Measurements from ENCODE around the gene NIPA2. TPM values are rescaled to one million over a fixed set of nuclear protein-coding genes. Genes with fewer than 3 reads are reported as not detected.

The NIPA2 gene
- total RNA-seq, 1 experiment from 2014 or later = 77.9 TPM

GRCh38 chr15:22863356-22863755, 24.9 kb downstream of the NIPA2 start:
- H3K9me3 ChIP-seq (ENCODE audit: control insufficient read depth, low read depth, low read length) = no peaks in the 10 kb centered on the region
- TF ChIP-seq CTCF (conservative IDR thresholded peaks at IDR 0.05) = no peak
- no CpG with 5 or more reads among the region's 3 CpGs for WGBS (ENCODE audit: extremely low coverage, insufficient read length, low lambda C conversion rate)
- no peak overlapping the region for H4K91ac ChIP-seq (ENCODE audit: insufficient read length, low read depth, low read length)
- no peak overlapping the region for H3K56ac ChIP-seq (ENCODE audit: insufficient read length, low read depth, low read length)
- no peak overlapping the region for H4K5ac ChIP-seq (ENCODE audit: insufficient read length, low read depth, low read length)
- H3K23me2 ChIP-seq (ENCODE audit: insufficient read length, low read depth, low read length, poor library complexity, severe bottlenecking) = no peaks in the 10 kb centered on the region
- no peak overlapping the region for H2BK20ac ChIP-seq (ENCODE audit: low read depth, low read length, poor library complexity, severe bottlenecking)
- H3K4me1 Mint-ChIP-seq = peaks cover 9 to 14% of the 10 kb centered on the region in 2 experiments; a peak in 2 of 4 replicates
- H3K14ac ChIP-seq (ENCODE audit: insufficient read depth, low read length) = no peak overlapping the region
- H2AFZ ChIP-seq (ENCODE audit: low read length) = no peak overlapping the region
- no peak overlapping the region for H4K8ac ChIP-seq (replicated peaks; ENCODE audit: insufficient read length, low read depth, low read length)
- H3K79me2 ChIP-seq (ENCODE audit: insufficient read depth, low read length) = peaks cover 2% of the 10 kb centered on the region; the same call in 1 of the 2 replicates
- no peak overlapping the region for H2BK12ac ChIP-seq (ENCODE audit: insufficient read length, low read depth, low read length)
- no peaks in the 10 kb centered on the region; the same call in 1 of the 2 replicates for H3K4me1 ChIP-seq (ENCODE audit: insufficient read depth, low read length)
- no peak overlapping the region for H2BK15ac ChIP-seq (ENCODE audit: low read depth, low read length)
- H3K9me3 Mint-ChIP-seq = no peaks in the 10 kb centered on the region
- H2BK5ac ChIP-seq (ENCODE audit: insufficient read length, low read length) = no peak overlapping the region
- H3K36me3 Mint-ChIP-seq (ENCODE audit: insufficient read depth in 1 of 3, low read depth in 3 of 3) = peaks cover 60 to 93% (median 83%) of the 10 kb centered on the region in 3 experiments
- no peaks in the 10 kb centered on the region for H3K27me3 ChIP-seq (ENCODE audit: insufficient read depth, low read length)
- no peak overlapping the region for H2AK5ac ChIP-seq (ENCODE audit: insufficient read length, low read length)
- no peak overlapping the region for H3K27ac ChIP-seq (ENCODE audit: insufficient read length, low read depth, low read length)
- H3K27me3 Mint-ChIP-seq (ENCODE audit: low read depth) = no peaks in the 10 kb centered on the region
- no peak for DNase-seq
- H3K27ac Mint-ChIP-seq = peak overlapping the region; percentile 28 to 70 (median 70); a peak in 4 of 7 replicates
- no peak overlapping the region for H2BK120ac ChIP-seq (ENCODE audit: low read depth, low read length, poor library complexity, severe bottlenecking)
- H3T11ph ChIP-seq (ENCODE audit: low read length) = no peak overlapping the region
- H4K20me1 ChIP-seq (ENCODE audit: control insufficient read depth, insufficient read depth, insufficient read length) = no peaks in the 10 kb centered on the region
- no peak overlapping the region for H3K4ac ChIP-seq (ENCODE audit: low read depth, low read length)
- H3K18ac ChIP-seq (ENCODE audit: insufficient read length, low read depth, low read length) = no peak overlapping the region
- H3K9ac ChIP-seq (ENCODE audit: extremely low read depth, insufficient read length, low read length) = no peak overlapping the region
- H3K23ac ChIP-seq (ENCODE audit: insufficient read length, low read depth, low read length) = no peak overlapping the region
- peaks cover 6% of the 10 kb centered on the region for H3K79me1 ChIP-seq (ENCODE audit: insufficient read depth, low read depth, low read length, poor library complexity, severe bottlenecking)
- no peak overlapping the region for H3K4me2 ChIP-seq (ENCODE audit: insufficient read depth, insufficient read length, low read length)
- no peak overlapping the region for H3K4me3 Mint-ChIP-seq

Measured in H9 (cell line).